AG04449 (cell line): ENCODE results near the gene KRT2.

ENCODE experiments used
- CTCF ChIA-PET: fragments of 350-600 bp; formaldehyde crosslinking; extraction: SDS; loops from one replicate; lab custom pipeline; 2021; ENCODE audit warnings: antibody characterized with exemption; lab: Yijun Ruan, JAX
- POLR2A ChIA-PET: fragments of 400-600, 350-600 bp; formaldehyde crosslinking; extraction: SDS; loops from one replicate; lab custom pipeline; 2020; ENCODE audit warnings: antibody characterized with exemption, inconsistent platforms; lab: Yijun Ruan, JAX
- DNase-seq: peaks from one replicate; pipeline ENCODE4 v3.0.0-alpha.2; 2010; ENCODE audit warnings: low read depth, low spot score
- H3K4me3 ChIP-seq: 2 replicates; pipeline ENCODE4 v1.5.1; 2011; ENCODE audit warnings: low read depth, mild to moderate bottlenecking, control low read depth, low read length
- TF ChIP-seq, protein P1 (sequence below): IDR thresholded peaks from one replicate; pipeline ENCODE4 v1.5.1; 2011; ENCODE audit warnings: mild to moderate bottlenecking, moderate library complexity, low read length, control low read depth, inconsistent platforms; ENCODE audit not compliant: insufficient read depth; ENCODE audit errors: missing control alignments

Gene KRT2

DNA sequence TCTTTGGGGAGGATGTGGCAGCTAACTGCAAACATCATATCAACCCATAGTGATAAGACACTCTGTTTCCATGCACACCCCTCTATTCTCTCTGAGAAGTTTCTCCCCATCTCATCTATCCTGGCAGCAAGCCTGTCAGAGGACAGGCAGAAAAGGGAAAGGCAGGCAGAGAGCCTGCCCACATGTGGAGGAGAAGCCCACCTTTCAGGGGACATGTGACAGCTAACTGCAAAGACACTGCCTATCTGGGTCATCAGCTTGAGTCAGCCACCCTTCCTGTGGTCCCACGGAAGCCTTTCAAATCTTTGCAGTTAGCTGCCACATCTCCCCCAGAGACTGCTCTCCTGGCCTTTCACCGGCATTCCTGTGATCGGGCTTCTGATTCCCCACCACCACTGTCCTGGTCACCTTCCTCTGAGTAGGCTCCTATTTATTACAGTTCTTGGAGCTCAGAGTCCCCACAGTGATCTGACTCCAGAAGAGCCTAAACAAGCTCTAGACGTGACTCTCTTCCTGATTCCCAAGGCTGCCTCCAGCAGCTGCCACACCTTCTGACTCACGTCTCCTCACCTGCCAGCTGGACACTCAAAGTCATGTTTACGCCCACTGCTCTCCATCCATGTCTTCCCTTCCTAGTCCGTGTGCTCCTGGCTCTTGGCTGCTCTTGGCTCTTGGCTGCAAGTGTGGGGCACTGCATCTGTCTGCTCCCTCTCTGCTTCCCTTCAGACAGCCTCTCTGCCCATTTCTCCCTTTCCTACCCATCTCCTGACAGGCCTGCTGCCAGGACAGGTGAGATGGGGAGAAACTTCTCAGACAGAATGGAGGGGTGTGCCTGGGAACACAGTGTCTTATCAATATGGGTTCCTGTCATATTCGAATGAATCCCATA lies 35.7 kb upstream of the KRT2 start:
- POLR2A ChIA-PET = no interaction called here
- CTCF ChIA-PET = interaction anchor here (1.4 kb wide), 1 partner anchor 11 kb away, joined by 3 read pairs; no protein-coding TSS in a partner anchor
- no peak for DNase-seq
- H3K4me3 ChIP-seq = no peak overlapping the region
- TF ChIP-seq, protein P1, sequence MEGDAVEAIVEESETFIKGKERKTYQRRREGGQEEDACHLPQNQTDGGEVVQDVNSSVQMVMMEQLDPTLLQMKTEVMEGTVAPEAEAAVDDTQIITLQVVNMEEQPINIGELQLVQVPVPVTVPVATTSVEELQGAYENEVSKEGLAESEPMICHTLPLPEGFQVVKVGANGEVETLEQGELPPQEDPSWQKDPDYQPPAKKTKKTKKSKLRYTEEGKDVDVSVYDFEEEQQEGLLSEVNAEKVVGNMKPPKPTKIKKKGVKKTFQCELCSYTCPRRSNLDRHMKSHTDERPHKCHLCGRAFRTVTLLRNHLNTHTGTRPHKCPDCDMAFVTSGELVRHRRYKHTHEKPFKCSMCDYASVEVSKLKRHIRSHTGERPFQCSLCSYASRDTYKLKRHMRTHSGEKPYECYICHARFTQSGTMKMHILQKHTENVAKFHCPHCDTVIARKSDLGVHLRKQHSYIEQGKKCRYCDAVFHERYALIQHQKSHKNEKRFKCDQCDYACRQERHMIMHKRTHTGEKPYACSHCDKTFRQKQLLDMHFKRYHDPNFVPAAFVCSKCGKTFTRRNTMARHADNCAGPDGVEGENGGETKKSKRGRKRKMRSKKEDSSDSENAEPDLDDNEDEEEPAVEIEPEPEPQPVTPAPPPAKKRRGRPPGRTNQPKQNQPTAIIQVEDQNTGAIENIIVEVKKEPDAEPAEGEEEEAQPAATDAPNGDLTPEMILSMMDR = no peak

DNA sequence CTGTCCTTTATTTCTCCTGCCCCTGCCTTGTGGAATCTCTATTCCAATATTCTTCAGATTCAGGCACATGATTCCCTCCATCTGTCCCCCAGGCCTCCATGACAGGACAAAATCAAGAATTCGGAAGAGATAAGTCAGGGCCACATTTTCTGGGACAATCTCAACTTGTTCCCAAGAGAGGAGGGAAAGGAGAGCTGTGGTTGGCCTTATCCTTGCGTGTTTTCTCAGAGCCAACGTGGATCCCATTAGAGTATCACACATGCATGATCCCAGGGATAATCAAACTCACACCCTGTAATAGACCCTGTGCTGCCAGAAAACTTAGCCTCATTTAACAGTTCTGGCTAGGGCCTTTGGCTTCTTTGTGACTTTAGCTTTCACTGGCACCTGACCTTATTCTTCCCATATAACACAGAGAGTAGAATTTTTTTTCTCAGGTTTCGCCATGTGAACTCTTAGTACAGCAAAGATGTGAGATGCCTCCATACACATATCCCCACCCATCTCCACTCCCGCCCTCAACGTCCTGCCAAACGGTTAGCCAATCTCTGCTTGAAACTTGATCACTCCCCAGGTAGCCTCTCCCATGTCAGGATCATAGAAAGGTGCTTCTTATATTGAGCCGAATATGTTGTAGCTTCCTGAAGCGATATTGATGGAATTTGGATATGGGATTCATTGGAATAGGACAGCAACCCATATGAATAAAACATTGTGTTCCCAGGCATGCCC lies 34.9 kb upstream of the KRT2 start:
- CTCF ChIA-PET = interaction anchor here (1.4 kb wide), 1 partner anchor 10 kb away, joined by 3 read pairs; no protein-coding TSS in a partner anchor
- POLR2A ChIA-PET = no interaction called here
- TF ChIP-seq, protein P1 = no peak
- no peak overlapping the region for H3K4me3 ChIP-seq
- no peak for DNase-seq

DNA sequence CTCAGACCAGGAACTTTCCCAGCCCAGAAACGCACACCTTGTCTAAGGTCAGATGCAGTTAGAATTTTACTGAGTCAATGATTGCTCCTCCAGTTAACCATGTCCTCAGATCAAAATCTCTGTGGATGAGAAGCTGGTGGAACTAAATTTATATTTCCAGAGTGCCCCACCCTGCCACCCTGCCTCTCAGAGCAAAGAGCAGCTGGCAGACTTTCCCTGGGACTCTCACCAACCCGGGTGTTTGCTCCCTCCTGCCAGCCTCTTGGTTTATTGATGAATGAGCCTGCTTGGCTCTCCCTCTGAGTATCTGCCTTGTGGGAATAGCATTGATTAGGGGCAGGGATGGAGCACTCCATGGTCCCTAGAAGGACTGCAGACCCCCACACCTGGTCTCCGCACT lies 34.1 kb upstream of the KRT2 start:
- DNase-seq = no peak
- no peak overlapping the region for H3K4me3 ChIP-seq
- TF ChIP-seq, protein P1 = no peak
- CTCF ChIA-PET = interaction anchor here (1.4 kb wide), 1 partner anchor 10 kb away, joined by 3 read pairs; no protein-coding TSS in a partner anchor
- POLR2A ChIA-PET = no interaction called here

DNA sequence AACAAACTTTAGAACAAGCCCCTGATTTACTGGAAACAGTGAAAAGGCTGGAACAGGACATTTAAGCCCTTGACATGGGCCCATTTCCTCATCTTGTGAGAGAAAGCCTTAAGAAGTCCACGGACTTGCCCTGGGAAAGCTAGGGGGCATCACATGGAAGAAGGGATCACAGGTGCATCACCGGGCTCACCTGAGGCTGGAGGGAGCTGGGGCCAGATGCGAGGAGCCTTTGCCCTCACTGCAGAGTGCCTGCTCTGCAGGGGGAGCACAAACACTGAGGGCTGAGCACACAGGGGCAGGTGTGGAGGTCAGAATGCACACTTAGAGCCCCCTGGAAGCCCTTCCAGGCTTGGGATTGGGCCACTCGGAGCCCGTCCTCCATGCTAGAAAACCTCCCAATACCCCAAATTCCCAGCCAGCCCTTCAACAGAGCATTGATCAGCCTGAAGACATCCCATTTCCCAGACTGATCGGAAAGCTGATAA lies 33.4 kb upstream of the KRT2 start:
- no peak overlapping the region for H3K4me3 ChIP-seq
- TF ChIP-seq, protein P1 = no peak
- POLR2A ChIA-PET = no interaction called here
- CTCF ChIA-PET = no interaction called here
- no peak for DNase-seq

DNA sequence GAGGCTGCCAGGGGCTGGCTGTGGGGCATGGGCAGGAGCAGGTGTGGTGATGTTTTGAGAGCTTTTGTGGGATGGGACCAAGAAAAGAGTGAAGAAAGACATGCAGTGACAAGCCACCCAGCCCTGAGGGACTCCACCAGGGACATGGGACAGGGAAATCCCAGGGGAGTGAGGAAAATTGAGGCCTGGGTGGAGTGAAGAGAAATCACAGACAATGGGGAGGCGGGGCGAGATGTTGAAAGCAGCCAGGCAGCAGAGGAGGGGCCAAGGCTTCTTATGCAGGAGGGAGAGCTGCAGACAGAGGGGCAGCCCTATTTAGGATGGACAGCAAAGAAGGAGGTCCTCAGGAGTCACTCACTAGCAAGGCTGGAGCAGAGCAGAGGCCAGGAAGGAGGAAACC lies 32.4 kb upstream of the KRT2 start:
- no peak for DNase-seq
- H3K4me3 ChIP-seq = no peak overlapping the region
- ChIA-PET CTCF (no interaction called here), POLR2A (no interaction called here)
- TF ChIP-seq, protein P1 = no peak
